Hematopoietic multipotent progenitor cell treated with erythropoietin and hydrocortisone succinate and interleukin-3 and kit ligand, for 17 days (in vitro differentiated cells): Measurements from ENCODE around the gene CYP4A22.
"Not testable (repeated sequence)": the region's sequence is repeated elsewhere in the genome, so short reads cannot be mapped to it uniquely, and the experiment has no call there.

Experiments
- DNase-seq: peaks from one replicate; pipeline ENCODE4 v3.0.0-alpha.2; 2015; ENCODE audit warnings: low spot score

Gene CYP4A22

DNA sequence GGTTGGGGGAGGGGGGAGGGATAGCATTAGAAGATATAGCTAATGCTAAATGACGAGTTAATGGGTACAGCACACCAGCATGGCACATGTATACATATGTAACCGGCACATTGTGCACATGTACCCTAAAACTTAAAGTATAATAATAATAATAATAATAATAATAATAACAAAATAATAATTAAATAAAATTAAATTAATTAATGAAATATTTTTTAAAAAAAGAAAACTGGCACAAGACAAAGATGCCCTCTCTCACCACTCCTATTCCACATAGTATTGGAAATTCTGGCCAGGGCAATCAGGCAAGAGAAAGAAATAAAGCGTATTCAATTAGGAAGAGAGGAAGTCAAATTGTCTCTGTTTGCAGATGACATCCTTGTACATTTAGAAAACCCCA lies 20.7 kb downstream of the CYP4A22 start:
- DNase-seq, result not testable (repeated sequence)

DNA sequence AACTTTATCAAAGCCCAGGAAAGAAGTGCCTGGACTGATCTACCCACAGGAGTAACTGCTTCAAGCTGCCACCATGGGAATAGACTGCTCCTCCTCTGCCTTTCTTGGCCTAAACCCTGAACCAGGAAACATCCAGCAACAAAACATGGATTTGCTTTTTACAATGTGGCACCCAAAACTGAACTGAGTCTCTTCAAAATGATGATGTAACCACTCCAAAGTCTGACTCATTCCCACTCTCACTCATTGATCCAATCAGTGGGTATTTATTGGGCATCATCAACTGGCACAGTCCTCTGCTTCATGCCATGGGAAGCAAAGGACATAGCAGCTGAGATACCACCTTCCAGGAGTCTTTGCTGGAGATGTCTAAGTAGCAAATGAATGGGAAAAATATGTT lies 23.5 kb downstream of the CYP4A22 start:
- no peak for DNase-seq

DNA sequence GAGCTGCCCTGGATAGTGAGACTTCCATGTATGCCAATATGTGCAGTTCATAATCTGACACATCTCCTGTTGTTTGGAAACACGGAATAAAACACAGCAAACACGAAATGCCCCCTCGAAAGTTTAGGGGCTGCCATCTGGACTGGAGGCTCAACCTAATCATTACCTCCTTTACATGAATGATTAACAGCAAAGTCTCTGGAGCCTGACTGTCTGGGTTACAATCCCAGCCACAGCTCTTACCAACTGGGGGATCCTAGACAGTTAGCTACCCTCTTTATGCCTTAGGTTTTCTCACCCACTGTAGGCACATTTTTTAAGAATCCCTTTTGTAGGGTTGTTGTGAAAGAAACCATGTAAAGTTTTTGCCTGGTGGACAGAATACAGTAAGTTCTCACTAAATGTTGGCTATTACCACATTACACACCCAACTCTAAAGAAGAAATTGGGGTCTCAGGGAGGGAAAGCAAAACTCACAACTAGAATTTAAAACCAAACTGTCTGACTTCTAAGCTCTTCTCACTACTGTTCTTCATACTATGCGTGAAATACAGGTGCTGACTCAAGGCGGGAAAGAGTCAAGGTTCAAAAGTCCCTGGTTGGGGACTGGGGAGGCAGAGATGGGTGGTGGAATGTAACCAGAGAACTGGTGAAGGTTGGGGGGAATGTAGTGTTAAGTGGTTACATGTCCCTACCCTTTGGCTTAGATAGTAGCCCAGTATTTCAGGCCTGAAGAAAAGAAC lies 24.2 kb downstream of the CYP4A22 start:
- no peak for DNase-seq

DNA sequence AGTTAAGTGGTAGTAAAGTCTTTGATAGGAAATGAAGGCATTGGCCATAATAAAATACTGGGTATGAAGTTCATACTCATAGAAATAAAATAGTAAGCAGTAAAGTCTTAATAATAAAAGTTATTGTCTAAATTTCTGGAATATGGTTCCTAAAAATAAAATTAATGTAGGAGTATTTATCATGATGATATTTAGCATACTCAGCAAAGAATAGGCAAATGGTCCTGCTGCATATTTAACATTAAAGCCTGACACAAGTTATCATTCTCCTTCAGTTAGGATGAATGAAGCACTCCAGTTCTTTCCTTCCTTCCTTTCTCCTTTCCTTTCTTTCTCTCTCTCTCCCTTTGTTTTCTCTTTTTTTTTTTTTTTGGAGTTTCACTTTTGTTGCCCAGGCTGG lies 27.3 kb downstream of the CYP4A22 start:
- DNase-seq, result no peak

DNA sequence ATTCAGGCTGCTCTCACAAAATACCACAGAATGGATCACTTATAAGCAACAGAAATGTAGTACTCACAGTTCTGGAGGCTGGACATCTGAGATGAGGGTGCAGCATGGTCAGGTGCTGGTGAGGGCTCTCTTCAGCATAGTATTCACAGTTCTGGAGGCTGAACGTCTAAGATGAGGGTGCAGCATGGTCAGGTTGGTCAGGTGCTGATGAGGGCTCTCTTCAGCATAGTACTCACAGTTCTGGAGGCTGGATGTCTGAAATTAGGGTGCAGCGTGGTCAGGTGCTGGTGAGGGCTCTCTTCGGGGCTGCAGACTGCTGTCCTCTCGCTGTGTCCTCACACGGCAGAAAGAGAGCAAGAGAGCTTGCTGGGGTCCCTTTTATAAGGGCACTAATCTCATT lies 35.5 kb downstream of the CYP4A22 start:
- DNase-seq, result no peak

DNA sequence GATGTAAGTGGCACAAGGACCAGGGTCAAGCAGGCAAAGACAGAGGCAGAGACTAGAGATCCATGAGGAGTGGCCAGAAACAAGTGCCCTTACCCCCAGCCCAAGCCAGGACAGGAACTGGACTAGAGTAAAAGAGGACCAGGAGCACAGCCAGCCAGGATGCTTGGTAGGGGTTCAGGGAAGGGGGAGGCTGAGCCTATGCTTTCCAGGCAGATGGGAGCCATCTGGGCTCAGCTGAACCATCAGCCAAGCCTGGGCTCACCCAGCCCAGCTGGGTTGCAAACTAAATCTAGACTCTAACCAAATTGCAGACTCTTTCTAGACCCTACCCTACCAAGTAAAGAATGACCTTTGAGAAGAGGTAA lies 37.4 kb downstream of the CYP4A22 start:
- DNase-seq, result no peak

DNA sequence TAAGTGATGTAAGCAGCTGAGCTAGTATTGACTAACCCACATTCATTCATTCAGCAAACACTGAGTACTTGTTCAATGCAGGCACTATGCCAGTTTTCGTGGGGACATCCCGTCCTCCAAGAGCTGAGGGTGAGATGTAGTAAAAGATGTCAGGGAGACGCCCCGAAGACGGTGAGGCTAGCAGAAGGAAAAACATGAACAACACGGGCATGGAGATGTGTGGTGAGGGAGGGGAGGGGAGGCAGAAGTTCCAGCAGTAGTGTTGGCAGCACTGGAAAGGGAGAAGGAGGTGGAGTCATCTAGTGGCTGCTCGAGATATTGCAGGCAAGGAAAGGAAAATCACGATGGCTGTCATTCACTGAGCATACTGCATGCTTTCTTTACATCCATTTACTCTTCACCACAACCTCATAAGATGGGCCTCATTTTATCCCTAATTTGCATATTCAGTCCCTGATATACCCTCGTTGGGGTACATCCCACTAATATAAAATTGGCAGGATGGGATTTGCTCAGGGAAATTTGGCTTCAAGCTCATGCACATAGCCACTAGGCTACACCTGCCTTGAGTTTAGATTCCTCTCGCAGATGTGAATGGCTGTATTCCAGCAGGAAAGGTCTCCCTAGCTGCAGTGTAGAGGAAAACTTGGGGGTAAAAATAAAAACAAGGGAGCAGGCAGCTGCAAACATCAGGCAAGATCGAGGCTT lies 38.1 kb downstream of the CYP4A22 start:
- peak; percentile 81 for DNase-seq

DNA sequence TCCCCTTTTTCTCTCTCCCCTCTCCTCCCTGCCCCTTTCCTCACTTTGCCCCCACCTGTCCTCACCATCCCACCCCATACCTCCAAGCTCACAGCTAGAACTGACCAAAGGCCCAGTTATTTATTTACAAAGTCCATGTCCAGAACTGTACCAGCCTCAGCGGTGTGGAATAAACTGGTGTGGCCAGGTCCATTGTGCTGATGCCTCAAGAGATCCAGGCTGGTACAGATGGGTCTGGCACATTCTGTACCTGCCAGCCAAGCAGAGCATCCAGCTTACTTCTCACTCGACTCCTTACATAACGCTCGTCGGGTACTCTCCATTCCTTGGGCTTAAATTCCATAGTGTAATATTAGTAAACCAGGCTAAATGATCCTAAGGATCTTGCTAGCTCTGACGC lies 40.8 kb downstream of the CYP4A22 start:
- no peak for DNase-seq

DNA sequence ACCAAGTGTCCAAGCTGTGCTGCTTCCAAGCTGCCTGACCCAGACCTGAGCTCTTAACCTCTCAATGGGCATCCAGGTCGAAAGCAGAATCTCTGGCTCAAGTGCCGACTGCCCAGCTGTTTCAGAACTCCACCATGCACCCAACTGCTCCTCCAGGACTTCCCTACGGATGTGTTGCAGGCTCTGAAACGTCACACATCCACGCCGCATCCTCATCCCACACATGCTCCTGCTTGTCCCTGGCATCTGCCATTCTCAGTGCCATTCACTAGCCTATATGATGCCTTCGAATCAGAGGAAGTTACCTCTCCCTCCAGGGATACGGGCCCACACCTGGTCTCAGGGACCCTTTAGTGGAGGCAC lies 41.4 kb downstream of the CYP4A22 start:
- no peak for DNase-seq

DNA sequence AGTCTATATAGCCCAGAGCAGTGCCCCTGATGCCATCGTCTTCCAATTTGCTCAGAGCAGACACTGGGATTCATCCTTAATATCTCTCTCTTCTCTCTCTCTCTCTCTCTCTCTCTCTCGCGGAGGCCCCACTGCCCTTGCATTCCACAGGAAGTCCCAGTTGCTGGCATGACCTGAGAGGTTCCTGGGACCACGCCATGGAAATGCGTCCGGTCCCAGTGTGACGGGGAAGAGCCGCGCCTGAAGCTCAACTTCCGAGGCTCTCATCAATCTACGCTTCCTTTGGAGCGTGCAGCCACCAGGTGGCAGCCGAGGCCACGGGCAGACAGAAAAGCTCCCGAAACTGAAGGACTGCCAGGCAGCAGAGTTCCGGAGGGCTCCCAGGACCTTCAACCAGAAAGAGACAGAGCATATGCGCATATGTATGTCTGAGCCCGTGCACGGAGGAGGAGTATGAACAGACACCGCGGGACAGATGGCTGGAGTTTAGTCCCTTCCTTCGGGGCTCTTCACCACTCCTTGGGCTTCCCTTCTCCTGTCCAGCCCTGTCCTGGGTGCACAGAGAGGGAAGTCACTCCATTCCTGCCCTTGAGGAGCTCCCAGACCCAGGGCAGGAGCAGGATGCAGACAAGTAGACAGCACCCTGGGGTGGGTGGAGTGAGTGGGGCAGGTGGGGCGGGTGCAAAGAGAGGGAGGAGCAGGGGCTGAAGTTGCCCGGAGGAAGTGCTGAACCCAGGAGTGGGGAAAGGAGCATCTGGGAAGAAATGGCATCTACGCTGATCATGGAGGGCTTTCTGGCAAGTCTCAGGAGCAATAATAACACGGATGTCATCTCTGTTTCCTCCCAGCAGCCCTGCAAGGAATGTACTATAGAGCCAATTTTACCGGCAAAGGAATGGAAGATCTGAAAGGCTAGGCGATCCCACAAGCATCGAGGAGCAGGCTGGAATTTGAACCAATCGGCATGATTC lies 42.1 kb downstream of the CYP4A22 start:
- DNase-seq, result peak; percentile 95

DNA sequence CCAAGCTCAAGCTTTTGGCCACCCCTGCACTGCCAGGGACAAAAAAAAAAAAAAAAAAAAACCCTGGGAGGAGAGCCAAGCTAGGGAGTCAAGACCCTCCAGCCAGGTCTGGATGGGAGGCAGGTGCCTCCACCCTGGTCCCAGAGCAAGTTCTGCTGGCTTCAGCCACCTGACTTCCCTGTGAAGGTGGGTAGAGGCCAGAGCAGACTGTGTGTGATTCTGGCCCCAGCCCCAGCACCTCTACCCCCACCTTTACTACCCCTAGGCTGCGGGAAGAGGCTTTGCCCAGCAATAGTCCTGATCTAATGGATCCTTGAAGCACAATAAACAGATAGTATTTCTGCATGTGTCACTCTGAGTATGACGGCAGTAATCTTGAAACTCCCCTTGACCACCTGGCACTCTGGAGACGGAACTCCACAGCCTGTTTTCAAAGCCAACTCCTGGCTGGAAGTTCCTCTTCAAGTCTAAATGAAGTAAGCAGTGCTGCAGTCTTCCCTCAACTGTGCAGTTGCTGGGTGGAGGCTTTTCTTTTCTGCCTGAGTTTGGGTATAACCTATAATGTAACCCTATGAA lies 42.8 kb downstream of the CYP4A22 start:
- DNase-seq, result peak; percentile 89

DNA sequence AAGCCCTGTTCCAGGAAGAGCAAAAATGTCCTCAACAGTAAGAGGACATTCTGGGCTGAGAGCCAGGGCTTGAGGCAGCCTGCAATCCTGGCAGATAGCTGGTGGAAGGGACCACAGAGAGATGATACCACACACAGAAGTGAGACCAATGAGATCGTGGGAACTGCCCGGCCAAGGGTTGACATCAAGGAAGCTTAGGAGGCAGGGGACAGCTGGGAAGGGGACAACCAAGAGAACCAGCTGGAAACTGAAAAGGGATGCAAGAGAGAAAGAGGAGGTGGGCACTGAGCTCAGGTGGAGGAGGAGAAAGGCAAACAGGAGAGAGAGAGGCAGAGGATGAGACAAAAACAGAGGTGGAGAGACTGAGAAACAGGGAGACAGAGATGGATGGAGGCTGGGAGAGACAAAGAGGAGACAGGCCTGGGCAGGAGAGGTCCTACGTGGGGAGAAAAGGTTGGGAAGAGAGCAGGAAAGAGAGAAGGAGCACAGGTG lies 43.4 kb downstream of the CYP4A22 start:
- DNase-seq, result peak; percentile 91

DNA sequence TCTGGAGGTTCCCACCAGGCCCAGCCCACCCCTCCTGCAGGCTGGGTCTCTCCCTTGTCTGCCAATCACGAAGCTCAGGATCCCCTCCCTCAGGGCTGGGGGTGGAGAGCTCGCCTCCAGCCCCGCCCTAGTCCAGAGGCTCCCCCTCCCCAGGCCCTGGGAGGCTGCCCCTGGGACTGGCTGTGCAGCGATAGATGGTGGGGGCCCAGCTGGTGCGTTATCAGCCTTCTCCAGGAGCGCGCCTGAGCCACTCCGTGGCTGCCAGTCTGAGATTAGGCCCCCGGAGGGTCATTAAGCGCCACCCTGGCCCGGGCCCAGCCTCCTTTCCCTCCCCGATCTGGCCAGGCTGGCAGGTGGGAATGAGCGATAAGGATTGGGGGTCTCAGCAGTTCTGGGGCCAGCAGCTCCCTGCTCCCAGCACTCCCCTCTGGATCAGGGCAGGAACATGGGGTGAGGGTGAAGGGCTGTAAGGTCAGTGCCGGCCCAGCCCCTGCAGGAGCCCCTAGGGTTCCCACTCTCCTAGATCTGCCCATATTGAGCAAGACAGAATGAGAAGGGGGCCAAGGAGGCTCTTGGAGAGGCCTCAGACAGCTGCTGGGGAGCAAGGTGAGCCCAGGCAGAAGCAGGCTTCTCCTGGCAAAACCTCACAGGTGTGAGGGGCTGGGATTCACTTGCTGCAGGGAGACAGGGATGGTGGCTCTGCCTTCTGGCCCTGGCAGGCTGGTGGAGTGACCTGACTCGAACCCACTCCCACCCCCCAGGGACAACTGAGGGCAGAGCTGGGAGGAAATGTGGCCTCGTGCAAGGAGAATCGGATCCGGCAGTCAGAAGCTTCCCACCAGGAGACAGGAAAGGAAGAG lies 44.1 kb downstream of the CYP4A22 start:
- DNase-seq, result peak; percentile 98

DNA sequence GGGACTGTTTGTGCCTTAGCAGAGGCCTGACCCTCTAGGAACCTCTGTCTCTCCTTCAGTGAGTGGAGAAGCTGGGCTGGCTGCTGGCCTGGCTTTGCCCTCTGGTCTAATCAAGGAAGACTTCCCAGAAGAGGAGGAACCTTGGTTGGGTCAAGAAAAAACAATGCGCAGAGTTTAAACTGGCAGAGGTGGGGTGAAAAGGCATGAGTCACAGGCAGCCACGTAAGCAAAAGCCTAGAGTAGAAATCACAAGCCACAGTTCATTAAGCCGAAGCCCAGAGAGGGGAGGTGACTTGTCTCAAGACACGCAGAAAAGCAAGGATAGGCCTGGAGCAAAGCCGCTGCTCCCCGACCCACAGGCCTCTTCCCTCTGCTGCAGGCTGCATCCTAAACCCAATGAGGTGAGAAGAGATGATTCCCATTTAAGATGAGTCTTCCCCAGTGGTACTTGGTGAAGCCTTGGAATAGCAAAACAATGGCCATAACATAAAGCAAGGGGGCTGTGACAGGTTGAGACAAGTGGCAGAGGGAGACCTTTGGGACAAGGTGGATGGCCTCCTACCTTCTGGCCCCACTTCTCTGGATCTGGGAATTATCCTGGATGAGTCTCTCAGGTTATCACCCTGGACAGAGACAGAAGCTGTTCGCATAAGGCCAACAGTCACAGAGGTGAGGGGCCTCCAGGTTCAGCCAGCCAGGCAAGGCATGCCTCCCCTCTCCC lies 44.9 kb downstream of the CYP4A22 start:
- DNase-seq, result peak; percentile 95

DNA sequence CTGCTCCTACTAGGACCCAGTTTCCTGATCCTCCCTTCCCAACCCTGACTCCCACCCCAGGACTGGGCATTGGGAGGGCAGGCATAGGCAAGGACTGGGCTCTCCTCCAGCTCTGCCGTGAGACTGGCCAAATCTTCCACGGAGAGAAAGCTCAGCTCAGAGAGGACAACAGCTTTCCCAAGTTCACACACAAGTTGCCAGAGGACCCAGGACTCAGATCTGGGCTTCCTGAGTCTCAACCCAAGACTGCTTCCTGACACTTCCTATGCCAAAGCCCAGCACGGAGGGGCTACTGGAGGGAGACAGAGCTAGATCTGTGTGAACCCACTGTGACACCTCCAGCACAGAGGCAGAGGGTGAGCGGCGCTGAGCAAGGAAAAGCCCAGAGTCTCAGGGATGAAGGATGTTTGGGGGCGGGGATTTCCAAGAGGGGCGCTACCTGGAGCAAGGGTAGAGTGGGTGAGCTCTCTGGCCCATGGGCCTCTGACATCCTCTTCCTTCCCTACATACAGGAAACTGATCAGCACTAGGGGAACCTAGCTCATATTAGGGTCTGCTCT lies 45.5 kb downstream of the CYP4A22 start:
- DNase-seq, result peak; percentile 79

DNA sequence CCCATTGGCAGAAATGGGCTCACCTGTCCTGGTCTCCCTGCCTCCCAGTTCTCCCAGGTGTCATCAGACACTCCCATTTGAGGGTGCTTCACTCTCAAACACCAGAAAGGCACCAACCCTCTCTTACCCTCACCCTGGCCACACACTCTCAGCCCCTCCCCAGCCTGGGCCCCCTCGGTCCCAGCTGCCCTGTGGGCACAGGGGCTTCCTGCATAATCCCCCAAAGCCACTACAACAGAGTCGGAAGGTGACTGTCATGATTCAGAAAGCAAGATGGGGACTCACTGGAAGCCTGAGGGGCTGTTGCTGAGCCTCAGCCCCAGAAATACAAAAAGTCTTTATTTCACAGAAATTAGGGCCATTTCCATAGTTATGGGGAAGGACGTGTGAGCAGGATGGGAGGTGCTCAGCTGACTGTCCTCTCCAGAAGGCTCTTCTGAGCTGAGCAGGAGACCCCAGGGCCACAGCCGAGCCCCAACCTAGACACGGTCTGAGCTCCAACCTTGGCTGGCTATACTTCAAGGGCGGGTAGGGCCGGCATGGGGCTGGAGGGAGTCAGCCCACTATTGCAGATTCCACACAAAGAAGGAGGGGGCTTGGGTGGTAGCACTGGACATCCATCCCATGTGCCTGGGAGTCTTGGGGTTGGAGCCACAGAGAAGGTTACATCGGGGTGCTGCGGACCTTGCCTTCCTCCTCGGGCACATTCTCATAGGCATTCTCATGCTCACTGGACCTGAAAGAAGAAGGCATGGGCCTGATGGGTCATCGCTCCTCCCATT lies 46.3 kb downstream of the CYP4A22 start:
- DNase-seq, result no peak

DNA sequence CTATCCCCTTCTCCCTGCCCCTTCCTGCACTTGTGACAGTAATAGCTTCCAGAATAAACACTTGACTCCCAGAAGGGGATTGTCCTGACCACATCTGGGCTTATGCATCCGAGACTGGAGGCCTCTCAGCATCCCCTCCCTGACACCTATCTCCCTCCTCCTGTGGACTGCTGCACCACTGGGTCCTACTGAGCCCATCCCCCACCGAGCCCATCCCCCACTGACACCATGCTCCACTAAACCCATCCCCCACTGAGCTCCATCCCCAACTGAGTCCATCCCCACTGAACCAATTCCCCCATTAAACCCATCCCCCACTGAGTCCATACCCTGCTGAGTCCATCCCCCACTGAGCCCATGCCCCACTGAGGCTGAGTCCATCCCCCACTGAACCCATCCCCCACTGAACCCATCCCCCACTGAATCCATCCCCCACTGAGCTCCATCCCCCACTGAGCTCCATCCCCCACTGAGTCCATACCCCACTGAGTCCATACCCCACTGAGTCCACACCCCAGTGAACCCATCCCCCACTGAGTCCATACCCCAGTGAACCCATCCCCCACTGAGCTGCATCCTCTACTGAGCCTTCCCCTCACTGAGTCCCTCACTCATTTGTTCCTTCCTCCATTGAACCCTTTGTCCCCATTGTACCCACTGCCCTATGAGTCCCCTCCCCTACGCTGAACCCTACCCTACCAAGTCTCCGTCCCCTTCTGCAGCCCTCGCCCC lies 47.0 kb downstream of the CYP4A22 start:
- DNase-seq, result peak; percentile 38

DNA sequence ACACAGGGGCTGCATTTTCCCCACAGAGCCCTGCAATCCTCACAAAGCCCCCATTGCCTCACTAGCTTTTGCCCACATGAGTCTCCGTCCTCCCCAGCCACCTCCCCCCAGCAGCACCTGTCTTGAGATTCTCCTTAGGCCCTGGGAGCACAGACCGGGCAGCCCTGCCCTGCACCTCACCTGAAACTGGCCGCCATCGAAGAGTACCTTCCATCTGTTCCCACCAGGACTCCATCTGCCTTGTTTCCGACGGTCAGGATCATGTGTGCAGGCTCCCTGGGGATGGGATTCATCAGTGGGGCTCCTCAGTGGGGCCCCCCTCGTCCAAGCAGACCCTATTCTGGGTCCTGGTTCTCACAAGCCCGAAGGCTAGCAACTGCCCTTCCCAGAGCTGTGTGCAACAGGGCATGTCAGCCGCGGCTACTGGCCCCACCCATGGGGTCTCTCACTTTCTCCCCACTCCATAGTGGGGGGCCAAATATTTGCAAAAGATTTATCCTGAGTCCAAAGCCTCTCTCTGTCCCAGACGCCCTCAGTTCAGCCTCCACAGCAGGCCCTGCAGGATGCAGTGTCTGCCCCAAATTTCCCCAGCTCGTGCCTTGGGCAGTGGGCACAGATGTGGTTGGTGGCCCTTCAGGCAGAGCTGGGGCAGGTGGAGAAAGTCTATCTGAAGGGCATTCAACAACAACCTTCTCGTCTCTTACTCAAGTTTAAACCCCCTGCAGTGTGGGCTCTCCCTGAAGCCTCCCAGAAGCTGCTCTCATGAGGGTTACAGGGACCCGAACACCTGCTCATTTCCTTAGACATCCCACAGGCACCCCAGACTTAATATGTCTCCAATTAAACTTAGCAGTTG lies 47.8 kb downstream of the CYP4A22 start:
- peak; percentile 16 for DNase-seq
